Measurements from ENCODE around the gene GRN.

Gene GRN

GRCh38 chr17:44344939-44345453 is at the start of gene GRN:
TSS of gene GRN (plus strand) at chr17:44345302. CDS start at chr17:44349165, 3,863 bp downstream.
- DNase-seq: no peak

GRCh38 chr17:44297975-44298374 is 47.1 kb upstream of the GRN start:
- no peak for DNase-seq

DNA sequence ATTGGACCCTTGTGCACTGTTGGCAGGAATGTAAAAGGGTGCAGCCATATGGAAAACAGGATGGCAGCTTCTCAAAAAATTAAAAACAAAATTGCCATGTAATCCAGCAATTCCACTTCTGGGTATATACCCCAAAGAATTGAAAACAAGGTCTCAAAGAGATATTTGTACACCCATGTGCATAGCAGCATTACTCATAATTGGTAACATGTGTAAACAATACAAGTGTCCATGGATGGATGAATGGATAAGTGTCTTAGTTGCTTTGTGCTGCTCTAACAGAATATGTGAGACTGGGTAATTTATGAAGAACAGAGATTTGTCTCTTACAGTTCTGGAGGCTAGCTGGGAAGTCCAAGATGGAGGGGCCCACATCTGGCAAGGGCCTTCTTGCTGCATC is 40.5 kb upstream of the GRN start:
- DNase-seq: no peak

DNA sequence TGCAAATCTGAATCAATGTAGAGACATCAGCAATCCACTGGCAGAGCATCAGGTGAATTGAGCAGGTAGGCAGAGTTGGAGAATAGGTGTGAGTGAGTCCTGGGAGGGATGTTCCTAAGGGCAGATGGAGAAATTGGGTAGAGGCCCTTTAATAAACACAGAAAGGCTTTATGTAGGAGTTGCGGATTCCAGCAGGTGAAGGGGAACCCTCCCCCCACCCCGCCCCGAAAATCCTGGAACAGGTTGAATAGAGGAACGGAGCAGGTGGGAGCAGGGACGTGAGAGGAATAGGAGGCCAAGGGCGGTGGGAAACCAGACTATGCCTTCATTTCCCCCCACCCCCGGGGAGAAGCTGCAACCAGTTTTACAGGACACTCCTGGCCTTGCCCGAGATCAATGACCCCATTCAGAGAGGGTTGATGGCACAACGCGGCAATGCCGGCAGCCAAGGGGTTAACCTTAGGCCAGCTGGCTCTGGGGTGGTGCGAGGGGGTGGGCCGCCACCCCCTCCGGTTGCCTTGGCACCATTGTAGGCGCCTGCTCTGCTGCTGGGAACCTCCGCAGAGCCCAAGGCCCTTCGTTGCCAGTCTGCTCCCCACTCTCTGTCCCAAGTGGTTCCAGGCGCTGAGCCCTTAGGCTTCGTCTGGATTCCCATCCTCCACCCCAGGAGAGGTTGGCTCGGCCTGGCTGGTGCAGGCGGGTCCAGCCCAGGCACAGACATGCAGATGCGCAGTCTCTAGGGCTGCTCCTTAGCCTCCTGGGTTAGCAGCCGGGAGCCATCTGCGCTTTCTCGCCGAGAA is 37.5 kb upstream of the GRN start:
- DNase-seq: no peak

DNA sequence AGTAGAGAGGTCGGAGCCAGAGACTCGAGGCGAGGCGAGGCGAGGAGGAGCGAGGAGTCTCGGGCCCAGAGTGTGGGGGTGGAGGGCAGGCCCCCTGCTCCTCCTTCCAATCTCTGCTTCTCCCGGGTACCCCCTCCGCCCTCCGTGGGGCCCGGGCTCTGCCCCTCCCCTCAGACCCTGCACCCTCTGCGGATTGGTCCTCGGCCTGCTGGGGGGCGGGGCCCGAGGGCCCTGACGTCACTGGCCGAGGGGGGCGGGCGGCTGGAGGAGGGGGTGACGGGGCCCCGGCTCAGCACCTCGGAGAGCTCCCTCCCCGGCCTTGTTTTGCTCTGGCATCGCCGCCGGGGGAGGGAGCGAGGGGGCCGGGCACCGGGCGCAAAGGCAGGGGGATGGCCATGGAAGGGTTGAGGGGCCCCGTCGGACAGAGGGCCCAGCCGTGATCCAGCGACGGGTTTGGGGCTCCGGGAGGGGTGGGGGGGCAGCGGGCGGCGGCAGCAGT is 36.7 kb upstream of the GRN start, which contains the start of gene RUNDC3A:
TSS of gene RUNDC3A (plus strand) at position 282 of the 499 bp plus-strand sequence. CDS start 232 bp downstream, outside the sequence.
- no peak for DNase-seq

DNA sequence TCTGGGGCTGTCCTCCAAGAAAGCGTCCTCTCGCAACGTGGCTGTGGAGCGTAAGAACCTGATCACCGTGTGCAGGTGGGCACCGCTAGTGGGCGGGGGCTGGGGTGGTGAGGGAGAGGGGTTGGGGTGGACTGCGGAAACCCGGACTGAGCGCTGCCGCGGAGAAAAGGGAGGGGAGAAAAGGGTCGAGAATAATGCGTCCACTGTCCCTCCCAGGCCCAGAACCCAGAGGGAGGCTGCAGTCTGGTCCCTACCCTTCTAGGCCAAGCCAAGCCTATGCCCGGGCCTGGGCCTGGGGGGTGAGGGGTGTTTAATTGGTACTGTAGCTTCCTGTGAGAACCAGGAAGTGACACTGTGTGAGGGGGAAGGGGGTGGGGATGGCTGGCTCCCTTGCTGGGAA is 36.2 kb upstream of the GRN start:
- DNase-seq: no peak

DNA sequence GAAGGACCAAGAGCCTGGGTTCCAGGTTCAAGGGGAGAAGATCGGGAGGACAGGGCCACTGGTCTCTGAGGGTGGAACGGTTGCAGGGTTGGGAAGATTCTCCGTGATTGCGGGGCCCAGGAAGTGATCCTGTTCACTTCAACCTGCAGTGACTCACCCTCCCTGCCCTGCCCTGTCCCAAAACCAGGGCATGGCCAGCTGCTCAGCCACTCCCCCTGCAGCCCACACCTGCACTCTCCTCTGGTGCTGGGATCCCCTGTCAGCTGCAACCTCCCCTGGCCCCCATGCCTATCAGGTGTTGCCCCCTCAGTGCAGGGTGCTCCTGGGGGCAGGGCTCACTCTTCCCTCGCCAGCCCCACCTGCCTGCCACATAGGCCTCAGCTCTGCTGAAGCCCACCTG is 35.6 kb upstream of the GRN start:
- no peak for DNase-seq

DNA sequence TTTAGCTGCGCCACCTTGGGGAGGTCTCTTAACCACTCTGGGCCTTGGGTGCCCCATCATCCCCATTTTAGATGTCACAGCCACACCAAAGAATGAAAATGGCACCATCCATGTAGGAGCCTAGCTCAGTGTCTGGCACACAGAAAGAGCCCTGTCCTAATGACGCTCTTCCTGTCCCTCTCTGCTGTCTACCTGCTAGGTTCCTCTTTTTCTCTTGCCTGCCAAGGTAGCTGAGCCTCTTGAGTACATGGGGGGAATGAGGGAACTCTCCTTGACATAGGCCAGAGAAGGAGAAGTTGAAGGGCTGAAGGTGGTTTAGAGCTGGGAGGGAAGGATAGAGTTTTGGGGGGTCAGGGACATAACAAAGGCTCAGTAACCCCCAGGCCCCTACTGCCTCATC is 34.9 kb upstream of the GRN start:
- no peak for DNase-seq

DNA sequence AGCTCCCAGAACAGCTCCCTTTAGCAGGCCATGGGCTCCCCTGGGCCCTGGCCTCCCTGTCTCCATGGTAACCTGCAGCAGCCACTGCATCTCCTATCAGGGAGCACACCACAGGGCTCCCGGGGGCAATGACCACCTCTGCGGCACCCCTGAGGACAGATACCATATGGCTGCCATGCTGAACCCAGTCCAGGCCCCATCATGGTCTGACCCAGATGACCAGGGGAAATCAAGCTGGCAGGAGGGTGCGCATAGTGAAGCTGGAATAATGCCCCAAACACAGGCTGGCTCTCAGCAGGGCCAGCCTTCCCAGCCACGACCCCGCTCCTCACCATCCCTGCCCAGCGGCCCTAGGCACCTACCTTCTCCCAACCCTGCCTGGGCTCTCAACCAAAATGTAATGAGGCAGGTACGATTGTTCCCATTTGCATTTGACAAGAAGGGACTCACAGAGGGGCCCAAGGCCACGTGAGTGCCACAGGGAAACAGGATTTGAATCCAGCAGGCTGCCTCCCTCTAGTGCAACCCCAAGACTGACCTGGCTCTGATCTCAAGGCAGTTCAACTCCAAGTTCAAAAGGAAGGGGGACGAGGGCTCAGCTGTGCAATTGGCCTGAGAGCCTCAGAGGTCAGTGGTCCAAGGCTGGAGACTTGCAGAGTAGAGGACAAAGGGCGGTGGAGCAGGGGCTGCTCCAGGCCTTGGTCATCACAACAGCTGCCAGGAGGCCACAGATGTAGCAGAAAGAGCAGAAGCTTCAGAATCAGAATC is 34.3 kb upstream of the GRN start:
- DNase-seq: no peak

GRCh38 chr17:44311562-44312181 is 33.4 kb upstream of the GRN start:
- no peak for DNase-seq

GRCh38 chr17:44312396-44313104 is 32.6 kb upstream of the GRN start:
- no peak for DNase-seq

DNA sequence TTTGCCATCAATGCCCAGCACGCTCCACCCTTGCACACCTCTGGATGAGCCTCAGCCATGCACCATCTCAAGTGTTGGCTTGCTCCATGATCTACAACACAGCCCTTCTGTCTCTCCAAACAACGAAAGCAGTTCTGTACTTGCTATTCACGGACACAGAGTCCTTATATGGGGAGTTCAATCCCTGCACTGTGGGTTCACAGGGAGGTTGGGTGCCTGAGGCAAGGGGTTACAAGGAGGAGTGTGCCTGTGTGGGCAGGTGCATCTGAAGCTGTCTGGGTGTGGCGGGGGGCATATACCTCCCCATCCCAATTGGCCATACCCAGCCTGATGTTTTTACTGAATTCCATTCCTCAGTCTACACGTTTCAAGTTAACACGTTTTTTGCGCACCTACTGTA is 31.1 kb upstream of the GRN start:
- no peak for DNase-seq

GRCh38 chr17:44314524-44314868 is 30.6 kb upstream of the GRN start:
- no peak for DNase-seq

DNA sequence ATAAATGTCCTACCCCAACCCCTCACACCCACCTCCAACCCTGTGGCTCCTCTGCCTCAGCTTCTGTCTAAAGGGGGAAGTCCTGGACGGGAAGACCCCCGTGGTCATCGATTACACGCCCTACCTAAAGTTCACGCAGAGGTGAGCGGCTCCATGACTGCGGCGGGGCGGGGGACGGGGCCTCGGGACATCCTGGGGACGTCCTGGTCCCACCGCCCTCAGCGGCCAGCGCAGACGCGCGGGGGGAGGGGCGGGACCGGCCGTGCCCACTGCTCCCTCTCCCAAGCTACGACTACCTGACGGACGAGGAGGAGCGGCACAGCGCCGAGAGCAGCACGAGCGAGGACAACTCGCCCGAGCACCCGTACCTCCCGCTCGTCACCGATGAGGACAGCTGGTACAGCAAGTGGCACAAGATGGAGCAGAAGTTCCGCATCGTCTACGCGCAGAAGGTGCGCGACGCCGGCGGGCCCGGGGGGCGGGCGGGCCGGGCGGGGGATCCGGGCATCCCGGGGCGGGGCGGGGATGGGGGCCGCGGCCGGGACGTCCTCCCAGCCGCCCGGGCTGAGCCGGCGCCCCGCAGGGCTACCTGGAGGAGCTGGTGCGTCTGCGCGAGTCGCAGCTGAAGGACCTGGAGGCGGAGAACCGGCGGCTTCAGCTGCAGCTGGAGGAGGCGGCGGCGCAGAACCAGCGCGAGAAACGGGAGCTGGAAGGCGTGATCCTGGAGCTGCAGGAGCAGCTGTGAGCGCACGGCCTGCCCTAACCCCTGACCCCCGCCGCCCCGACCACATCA is 30.0 kb upstream of the GRN start:
- DNase-seq: no peak

DNA sequence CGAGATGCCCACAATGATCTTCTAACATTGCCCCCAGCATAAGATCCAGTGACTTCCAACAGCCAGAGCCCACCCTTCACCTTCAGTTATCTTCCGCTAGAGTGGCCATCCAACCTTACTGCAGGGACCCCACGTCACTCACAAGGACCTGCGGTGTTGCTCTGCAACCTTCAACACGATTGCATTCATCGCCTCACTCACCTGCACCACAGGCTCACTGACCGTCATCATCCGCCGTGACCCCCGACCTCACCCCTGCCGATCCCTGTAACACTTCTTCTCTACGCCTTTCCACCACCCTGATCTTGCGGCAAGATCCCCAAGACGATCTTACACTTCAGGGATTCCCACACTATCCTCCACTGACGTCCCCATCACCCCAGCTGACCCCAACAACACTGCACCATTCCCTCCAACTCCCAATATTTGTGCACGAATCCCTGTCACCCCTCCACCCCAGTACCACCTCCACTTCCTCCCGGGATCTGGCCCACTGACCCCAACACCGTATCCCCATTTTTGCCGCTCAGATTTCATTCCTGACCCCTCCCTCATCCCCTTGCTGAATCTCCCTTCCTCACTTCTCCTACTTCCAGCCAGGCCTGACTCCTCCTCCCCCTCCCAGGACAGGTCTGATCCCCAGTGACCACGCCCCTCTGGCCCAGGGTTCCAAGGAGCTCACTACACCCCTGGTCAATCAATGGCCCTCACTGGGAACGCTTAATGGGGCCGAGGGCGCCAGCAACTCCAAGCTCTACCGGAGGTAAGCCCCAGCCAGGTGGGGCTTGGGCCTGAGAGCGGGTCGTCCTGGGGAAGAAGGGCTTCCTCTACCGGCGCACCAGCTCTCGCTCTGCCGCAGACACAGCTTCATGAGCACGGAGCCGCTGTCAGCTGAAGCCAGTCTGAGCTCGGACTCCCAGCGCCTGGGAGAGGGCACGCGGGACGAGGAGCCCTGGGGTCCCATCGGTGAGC is 29.1 kb upstream of the GRN start:
- no peak for DNase-seq

DNA sequence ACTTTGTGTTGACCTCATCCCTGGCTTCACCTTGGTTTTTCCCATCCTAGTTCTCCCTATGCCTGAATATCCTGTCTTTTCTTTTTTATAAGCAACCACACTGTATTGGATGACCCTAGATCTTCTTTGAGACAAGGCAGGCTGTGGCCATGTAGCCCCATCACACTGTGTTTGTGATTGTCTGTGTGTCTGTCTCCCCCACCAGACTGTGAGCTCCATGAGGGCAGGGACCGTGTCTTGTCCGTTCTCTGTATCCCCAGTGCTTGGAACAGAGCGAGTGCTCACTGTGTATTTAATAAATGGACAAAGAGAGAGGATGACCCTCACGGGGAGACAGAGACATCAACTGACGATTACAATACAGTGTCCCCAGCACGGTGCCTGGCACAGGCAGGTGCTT is 27.6 kb upstream of the GRN start:
- DNase-seq: no peak

GRCh38 chr17:44318077-44318892 is 26.8 kb upstream of the GRN start:
- no peak for DNase-seq

GRCh38 chr17:44320066-44320465 is 25.0 kb upstream of the GRN start:
- DNase-seq: no peak

DNA sequence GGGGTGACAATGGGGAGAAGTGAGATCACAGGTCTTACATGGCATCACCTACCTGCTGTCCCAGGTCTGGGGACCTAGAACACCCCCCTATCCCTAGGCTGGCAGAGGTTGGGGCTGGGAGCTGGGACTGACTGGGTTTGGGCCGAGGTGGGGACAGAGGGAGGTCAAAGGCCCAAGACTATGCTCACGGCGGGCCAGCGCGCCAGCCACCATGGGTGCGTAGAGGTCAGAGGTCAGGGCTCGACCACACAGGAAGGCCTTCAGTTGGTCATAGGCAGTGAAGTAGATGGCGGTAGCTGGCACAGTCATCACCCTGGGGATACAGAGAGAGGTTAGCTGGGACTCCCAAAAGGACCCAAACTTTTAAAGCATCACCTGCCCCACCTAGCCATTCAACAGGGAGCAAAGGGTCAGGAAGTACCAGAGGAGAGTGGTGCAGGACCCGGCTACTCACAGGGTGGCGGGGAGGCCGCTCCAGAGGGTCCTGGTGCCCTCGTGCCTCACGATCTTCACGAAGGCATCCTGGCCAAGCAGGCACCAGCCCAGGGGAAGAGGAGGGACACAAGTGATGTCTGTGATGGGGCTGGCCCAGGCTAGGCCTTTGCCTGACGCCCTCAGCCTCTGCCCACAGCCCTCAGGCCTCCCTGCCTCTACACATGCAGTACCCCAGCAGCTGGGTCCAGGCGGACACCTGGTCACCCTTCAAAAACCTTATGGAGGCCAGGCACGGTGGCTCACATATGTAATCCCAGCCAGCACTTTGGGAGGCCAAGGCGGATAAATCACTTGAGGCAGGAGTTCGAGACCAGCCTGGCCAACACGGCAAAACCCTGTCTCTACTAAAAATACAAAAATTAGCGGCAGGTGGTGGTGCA is 23.6 kb upstream of the GRN start:
- no peak for DNase-seq
